HG03175 (cell line): Measurements from ENCODE around the gene STOML3.

ENCODE experiments used
- ATAC-seq: cut with Tn5 transposase; IDR thresholded peaks from one replicate; pipeline ENCODE4 v1.9.1; 2021; ENCODE audit warnings: mild to moderate bottlenecking, moderate library complexity; ENCODE audit not compliant: unreplicated experiment

STOML3 gene

DNA sequence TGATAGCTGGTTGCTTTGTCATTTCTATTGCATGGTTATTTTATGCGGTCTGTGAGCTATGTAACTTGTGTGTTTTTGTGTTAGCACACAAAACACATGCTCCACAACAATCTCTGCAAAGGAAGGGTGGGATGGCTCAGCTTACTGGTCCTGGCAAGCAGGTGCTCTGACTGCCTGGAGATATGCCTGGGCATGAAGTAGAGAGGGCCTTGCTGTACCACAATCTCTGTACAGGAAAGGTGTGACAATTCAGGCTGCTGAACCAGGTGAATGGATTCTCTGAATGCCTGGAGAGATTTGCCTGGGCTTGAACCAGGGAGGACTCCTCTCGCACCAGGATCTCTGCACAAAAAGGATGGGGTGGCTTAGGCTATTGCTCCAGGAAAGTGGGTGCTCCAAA is 69.5 kb downstream of the STOML3 start:
- no peak for ATAC-seq
